GM12878 (cell line): Measurements from ENCODE around the gene LRCH3.

Source experiments
- EGR1 ChIP-seq, 2 experiments: IDR thresholded peaks; 1 replicate in 1 of 2; 2 replicates in 1 of 2; pipeline ENCODE4 v1.6.1; 2011 to 2012; ENCODE audit warnings: low read depth in 2 of 2, low read length in 2 of 2, borderline replicate concordance in 1 of 2, mild to moderate bottlenecking in 1 of 2, moderate library complexity in 1 of 2
- FOXK2 ChIP-seq: fragments of 450-650 bp; IDR thresholded peaks from 2 replicates; pipeline ENCODE4 v1.6.1; 2017; ENCODE audit warnings: mild to moderate bottlenecking, moderate library complexity
- IRF3 ChIP-seq: fragments of 450-650 bp; IDR thresholded peaks from 2 replicates; pipeline ENCODE4 v1.6.1; 2014; ENCODE audit warnings: mild to moderate bottlenecking
- RB1 ChIP-seq: fragments of 450-650 bp; formaldehyde crosslinking; IDR thresholded peaks from 2 replicates; pipeline ENCODE4 v1.6.1; 2017; ENCODE audit warnings: mild to moderate bottlenecking, borderline replicate concordance
- SREBF2 ChIP-seq: IDR thresholded peaks from 2 replicates; pipeline ENCODE4 v1.6.1; 2012; ENCODE audit warnings: mild to moderate bottlenecking, low read length
- TAF1 ChIP-seq: IDR thresholded peaks from 2 replicates; pipeline ENCODE4 v1.6.1; 2011; ENCODE audit warnings: mild to moderate bottlenecking, low read depth, low read length, borderline replicate concordance
- USF2 ChIP-seq: IDR thresholded peaks from 2 replicates; pipeline ENCODE4 v1.6.1; 2011; ENCODE audit warnings: low read depth, low read length, improper control_type of control experiment, borderline replicate concordance
- TF ChIP-seq, protein P1 (sequence below), 3 experiments: IDR thresholded peaks in 2 of 3; conservative IDR thresholded peaks in 1 of 3; 2 replicates each; pipeline ENCODE4 v1.5.1; 2011; ENCODE audit warnings: low read depth in 3 of 3, low read length in 3 of 3, mild to moderate bottlenecking in 3 of 3, control low read depth in 2 of 3, moderate library complexity in 2 of 3, inconsistent platforms in 1 of 3, mixed read lengths in 1 of 3; ENCODE audit not compliant: control insufficient read depth in 2 of 3, insufficient read depth in 1 of 3; ENCODE audit errors: extremely low read depth in 1 of 3
- TF ChIP-seq, protein P2 (sequence below): IDR thresholded peaks from 2 replicates; pipeline ENCODE4 v1.6.1; 2012; ENCODE audit warnings: low read length, inconsistent platforms

- TF ChIP-seq SREBF2 (no peak), IRF3 (no peak), EGR1 (IDR thresholded peaks at IDR 0.05; ENCODE audit: borderline replicate concordance in 1 of 2, low read depth in 2 of 2, low read length in 2 of 2) (no peak), FOXK2 (no peak), RB1 (no peak), TAF1 (no peak), USF2 (no peak)
- TF ChIP-seq, protein P1, sequence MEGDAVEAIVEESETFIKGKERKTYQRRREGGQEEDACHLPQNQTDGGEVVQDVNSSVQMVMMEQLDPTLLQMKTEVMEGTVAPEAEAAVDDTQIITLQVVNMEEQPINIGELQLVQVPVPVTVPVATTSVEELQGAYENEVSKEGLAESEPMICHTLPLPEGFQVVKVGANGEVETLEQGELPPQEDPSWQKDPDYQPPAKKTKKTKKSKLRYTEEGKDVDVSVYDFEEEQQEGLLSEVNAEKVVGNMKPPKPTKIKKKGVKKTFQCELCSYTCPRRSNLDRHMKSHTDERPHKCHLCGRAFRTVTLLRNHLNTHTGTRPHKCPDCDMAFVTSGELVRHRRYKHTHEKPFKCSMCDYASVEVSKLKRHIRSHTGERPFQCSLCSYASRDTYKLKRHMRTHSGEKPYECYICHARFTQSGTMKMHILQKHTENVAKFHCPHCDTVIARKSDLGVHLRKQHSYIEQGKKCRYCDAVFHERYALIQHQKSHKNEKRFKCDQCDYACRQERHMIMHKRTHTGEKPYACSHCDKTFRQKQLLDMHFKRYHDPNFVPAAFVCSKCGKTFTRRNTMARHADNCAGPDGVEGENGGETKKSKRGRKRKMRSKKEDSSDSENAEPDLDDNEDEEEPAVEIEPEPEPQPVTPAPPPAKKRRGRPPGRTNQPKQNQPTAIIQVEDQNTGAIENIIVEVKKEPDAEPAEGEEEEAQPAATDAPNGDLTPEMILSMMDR (IDR thresholded peaks at IDR 0.05 in 2 of 3, conservative IDR thresholded peaks at IDR 0.05 in 1 of 3; ENCODE audit: control insufficient read depth in 2 of 3, extremely low read depth in 1 of 3, insufficient read depth in 1 of 3, low read depth in 3 of 3, low read length in 3 of 3), result no peak
- TF ChIP-seq, protein P2, sequence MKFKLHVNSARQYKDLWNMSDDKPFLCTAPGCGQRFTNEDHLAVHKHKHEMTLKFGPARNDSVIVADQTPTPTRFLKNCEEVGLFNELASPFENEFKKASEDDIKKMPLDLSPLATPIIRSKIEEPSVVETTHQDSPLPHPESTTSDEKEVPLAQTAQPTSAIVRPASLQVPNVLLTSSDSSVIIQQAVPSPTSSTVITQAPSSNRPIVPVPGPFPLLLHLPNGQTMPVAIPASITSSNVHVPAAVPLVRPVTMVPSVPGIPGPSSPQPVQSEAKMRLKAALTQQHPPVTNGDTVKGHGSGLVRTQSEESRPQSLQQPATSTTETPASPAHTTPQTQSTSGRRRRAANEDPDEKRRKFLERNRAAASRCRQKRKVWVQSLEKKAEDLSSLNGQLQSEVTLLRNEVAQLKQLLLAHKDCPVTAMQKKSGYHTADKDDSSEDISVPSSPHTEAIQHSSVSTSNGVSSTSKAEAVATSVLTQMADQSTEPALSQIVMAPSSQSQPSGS, result no peak
These were observed 75.0 kb downstream of the LRCH3 start for GRCh38 chr3:197866035-197866434.
